HepG2 (cell line): Measurements from ENCODE around the gene SLC6A8. TPM values are rescaled to one million over a fixed set of nuclear protein-coding genes. Genes with fewer than 3 reads are reported as not detected.

ENCODE experiments used
- BATF2 ChIP-seq: sonication (generic); formaldehyde crosslinking; IDR thresholded peaks from 2 replicates; pipeline ENCODE4 v1.8.0; 2022; ENCODE audit warnings: mild to moderate bottlenecking, missing genetic modification reagents, moderate library complexity
- ETV5 ChIP-seq: IDR thresholded peaks from 2 replicates; pipeline ENCODE4 v1.6.1; 2018; ENCODE audit warnings: missing biosample characterization, missing genetic modification reagents, inconsistent platforms, borderline replicate concordance
- FOXA3 ChIP-seq: IDR thresholded peaks from 2 replicates; pipeline ENCODE4 v1.6.1; 2016; ENCODE audit warnings: missing genetic modification reagents, missing compliant biosample characterization
- RARA ChIP-seq: IDR thresholded peaks from 2 replicates; pipeline ENCODE4 v1.6.1; 2016; ENCODE audit warnings: missing genetic modification reagents, missing compliant biosample characterization
- SOX5 ChIP-seq: IDR thresholded peaks from 2 replicates; pipeline ENCODE4 v1.6.1; 2016; ENCODE audit warnings: borderline replicate concordance
- SP5 ChIP-seq: IDR thresholded peaks from 2 replicates; pipeline ENCODE4 v1.6.1; 2016; ENCODE audit warnings: low read depth, borderline replicate concordance
- ZFY ChIP-seq: sonication (generic); formaldehyde crosslinking; IDR thresholded peaks from 2 replicates; pipeline ENCODE4 v1.4.0; 2020; ENCODE audit warnings: missing genetic modification reagents
- ZNF556 ChIP-seq: sonication (generic); formaldehyde crosslinking; IDR thresholded peaks from 2 replicates; pipeline ENCODE4 v1.4.0; 2020; ENCODE audit warnings: mild to moderate bottlenecking, missing genetic modification reagents, borderline replicate concordance
- polyA plus RNA-seq, 8 experiments: library from polyadenylated mRNA; depleted of rRNA in 3 of 8; stranded (reverse) in 7 of 8; unstranded in 1 of 8; fragments of >200 nt; fragmentation: Illumina TruSeq in 4 of 8; extraction: Trizol in 4 of 8; gene quantifications; 2 replicates each; pipeline versions ENCODE4 v1.2.1 to v1.2.3, GENCODE V29; 2011 to 2016; ENCODE audit warnings: low read depth in 4 of 8, missing spikeins in 1 of 8, mixed read lengths in 1 of 8; ENCODE audit not compliant: insufficient read depth in 1 of 8
- total RNA-seq, 5 experiments: library from RNA; depleted of rRNA; stranded (reverse); fragments of >200 nt; fragmentation: Illumina TruSeq; extraction: Trizol; gene quantifications; 2 replicates each; pipeline ENCODE4 v1.2.3, GENCODE V29; 2016; ENCODE audit warnings: low read depth in 1 of 5
- TF ChIP-seq, protein P1 (sequence below): IDR thresholded peaks from 2 replicates; pipeline ENCODE4 v1.4.0; 2020; ENCODE audit warnings: mild to moderate bottlenecking, missing genetic modification reagents
- TF ChIP-seq, protein P2 (sequence below): sonication (generic); formaldehyde crosslinking; IDR thresholded peaks from 2 replicates; pipeline ENCODE4 v1.5.0; 2020; ENCODE audit warnings: missing genetic modification reagents

Gene SLC6A8
- total and polyA plus RNA-seq, 2 of the 13 experiments (the other 11 are each of a cell fraction or from before 2014, with no cell fraction given), result 13.9 to 176 TPM

GRCh38 chrX:153641627-153642026, 46.1 kb upstream of the SLC6A8 start (continued):
- TF ChIP-seq, protein P1, sequence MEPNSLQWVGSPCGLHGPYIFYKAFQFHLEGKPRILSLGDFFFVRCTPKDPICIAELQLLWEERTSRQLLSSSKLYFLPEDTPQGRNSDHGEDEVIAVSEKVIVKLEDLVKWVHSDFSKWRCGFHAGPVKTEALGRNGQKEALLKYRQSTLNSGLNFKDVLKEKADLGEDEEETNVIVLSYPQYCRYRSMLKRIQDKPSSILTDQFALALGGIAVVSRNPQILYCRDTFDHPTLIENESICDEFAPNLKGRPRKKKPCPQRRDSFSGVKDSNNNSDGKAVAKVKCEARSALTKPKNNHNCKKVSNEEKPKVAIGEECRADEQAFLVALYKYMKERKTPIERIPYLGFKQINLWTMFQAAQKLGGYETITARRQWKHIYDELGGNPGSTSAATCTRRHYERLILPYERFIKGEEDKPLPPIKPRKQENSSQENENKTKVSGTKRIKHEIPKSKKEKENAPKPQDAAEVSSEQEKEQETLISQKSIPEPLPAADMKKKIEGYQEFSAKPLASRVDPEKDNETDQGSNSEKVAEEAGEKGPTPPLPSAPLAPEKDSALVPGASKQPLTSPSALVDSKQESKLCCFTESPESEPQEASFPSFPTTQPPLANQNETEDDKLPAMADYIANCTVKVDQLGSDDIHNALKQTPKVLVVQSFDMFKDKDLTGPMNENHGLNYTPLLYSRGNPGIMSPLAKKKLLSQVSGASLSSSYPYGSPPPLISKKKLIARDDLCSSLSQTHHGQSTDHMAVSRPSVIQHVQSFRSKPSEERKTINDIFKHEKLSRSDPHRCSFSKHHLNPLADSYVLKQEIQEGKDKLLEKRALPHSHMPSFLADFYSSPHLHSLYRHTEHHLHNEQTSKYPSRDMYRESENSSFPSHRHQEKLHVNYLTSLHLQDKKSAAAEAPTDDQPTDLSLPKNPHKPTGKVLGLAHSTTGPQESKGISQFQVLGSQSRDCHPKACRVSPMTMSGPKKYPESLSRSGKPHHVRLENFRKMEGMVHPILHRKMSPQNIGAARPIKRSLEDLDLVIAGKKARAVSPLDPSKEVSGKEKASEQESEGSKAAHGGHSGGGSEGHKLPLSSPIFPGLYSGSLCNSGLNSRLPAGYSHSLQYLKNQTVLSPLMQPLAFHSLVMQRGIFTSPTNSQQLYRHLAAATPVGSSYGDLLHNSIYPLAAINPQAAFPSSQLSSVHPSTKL (CRISPR knock-in tag), result peak; percentile 28; the same call in 1 of the 2 replicates
- TF ChIP-seq ETV5 (CRISPR knock-in tag) (peak; percentile 55; the same call in 1 of the 2 replicates), SOX5 (CRISPR knock-in tag) (0 out of 2 replicates have a peak, but pooled peaks have one; percentile 14), ZFY (CRISPR knock-in tag) (no peak), SP5 (0 out of 2 replicates have a peak, but pooled peaks have one; percentile 23), RARA (CRISPR knock-in tag) (0 out of 2 replicates have a peak, but pooled peaks have one; percentile 23), ZNF556 (no peak), FOXA3 (CRISPR knock-in tag) (0 out of 2 replicates have a peak, but pooled peaks have one; percentile 25), BATF2 (no peak)
- TF ChIP-seq, protein P2, sequence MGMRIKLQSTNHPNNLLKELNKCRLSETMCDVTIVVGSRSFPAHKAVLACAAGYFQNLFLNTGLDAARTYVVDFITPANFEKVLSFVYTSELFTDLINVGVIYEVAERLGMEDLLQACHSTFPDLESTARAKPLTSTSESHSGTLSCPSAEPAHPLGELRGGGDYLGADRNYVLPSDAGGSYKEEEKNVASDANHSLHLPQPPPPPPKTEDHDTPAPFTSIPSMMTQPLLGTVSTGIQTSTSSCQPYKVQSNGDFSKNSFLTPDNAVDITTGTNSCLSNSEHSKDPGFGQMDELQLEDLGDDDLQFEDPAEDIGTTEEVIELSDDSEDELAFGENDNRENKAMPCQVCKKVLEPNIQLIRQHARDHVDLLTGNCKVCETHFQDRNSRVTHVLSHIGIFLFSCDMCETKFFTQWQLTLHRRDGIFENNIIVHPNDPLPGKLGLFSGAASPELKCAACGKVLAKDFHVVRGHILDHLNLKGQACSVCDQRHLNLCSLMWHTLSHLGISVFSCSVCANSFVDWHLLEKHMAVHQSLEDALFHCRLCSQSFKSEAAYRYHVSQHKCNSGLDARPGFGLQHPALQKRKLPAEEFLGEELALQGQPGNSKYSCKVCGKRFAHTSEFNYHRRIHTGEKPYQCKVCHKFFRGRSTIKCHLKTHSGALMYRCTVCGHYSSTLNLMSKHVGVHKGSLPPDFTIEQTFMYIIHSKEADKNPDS (CRISPR knock-in tag), result no peak
- TF ChIP-seq, all 625 proteins: peak for 34
